Karpas-422 (cell line): ENCODE data around the gene ADGRF3. TPM values are rescaled to one million over a fixed set of nuclear protein-coding genes. Genes with fewer than 3 reads are reported as not detected.

Experiments used
- DNase-seq: peaks from one replicate; pipeline ENCODE4 v3.0.0-alpha.2; 2015
- H2AFZ ChIP-seq: fragments of 200-600 bp; sonication (generic); 2 replicates; pipeline ENCODE4 v1.6.1; 2014; ENCODE audit warnings: antibody characterized with exemption, low read length, mixed read lengths
- H3K27ac ChIP-seq: fragments of 200-600 bp; sonication (generic); 2 replicates; pipeline ENCODE4 v1.5.1; 2014; ENCODE audit warnings: mild to moderate bottlenecking, low read length, moderate library complexity
- H3K27me3 ChIP-seq: fragments of 200-600 bp; sonication (generic); 2 replicates; pipeline ENCODE4 v1.6.1; 2014; ENCODE audit warnings: low read length, mixed read lengths
- H3K36me3 ChIP-seq: fragments of 200-600 bp; sonication (generic); 2 replicates; pipeline ENCODE4 v1.6.1; 2014; ENCODE audit warnings: low read length, mixed read lengths; ENCODE audit not compliant: insufficient read depth
- H3K4me1 ChIP-seq: fragments of 200-600 bp; sonication (generic); 2 replicates; pipeline ENCODE4 v1.6.1; 2014; ENCODE audit warnings: mild to moderate bottlenecking, low read length, mixed read lengths
- H3K4me2 ChIP-seq: fragments of 200-600 bp; sonication (generic); 2 replicates; pipeline ENCODE4 v1.6.1; 2014; ENCODE audit warnings: low read length, low read depth, mild to moderate bottlenecking; ENCODE audit not compliant: poor library complexity, severe bottlenecking
- H3K4me3 ChIP-seq: fragments of 200-600 bp; sonication (generic); 2 replicates; pipeline ENCODE4 v1.5.1; 2014; ENCODE audit warnings: mild to moderate bottlenecking, antibody characterized with exemption, low read length, mixed read lengths
- H3K79me2 ChIP-seq: fragments of 200-600 bp; sonication (generic); 2 replicates; pipeline ENCODE4 v1.6.1; 2014; ENCODE audit warnings: mild to moderate bottlenecking, low read length, mixed read lengths
- H3K9ac ChIP-seq: fragments of 200-600 bp; sonication (generic); 2 replicates; pipeline ENCODE4 v1.6.0; 2014; ENCODE audit warnings: low read length
- H3K9me2 ChIP-seq: fragments of 200-600 bp; sonication (generic), shearing (Covaris generic); replicated peaks from 2 replicates; pipeline ENCODE4 v1.6.0; 2014; ENCODE audit warnings: mild to moderate bottlenecking, low read length, moderate library complexity; ENCODE audit not compliant: insufficient read depth
- H3K9me3 ChIP-seq: fragments of 300-700, 200-600 bp; sonication (generic); 2 replicates; pipeline ENCODE4 v1.6.1; 2014; ENCODE audit warnings: low read length, mixed read lengths
- H4K20me1 ChIP-seq: fragments of 200-600 bp; sonication (generic); 2 replicates; pipeline ENCODE4 v1.6.1; 2014; ENCODE audit warnings: mild to moderate bottlenecking, antibody characterized with exemption, low read length, low read depth; ENCODE audit not compliant: insufficient read depth
- total RNA-seq: library from RNA; depleted of rRNA; stranded (reverse); fragments of >200 nt; shearing (Covaris generic); gene quantifications from 2 replicates; pipeline ENCODE4 v1.2.3, GENCODE V29; 2014; ENCODE audit warnings: low replicate concordance; rRNA removed

The ADGRF3 gene
- 0.25 TPM in 1 of 2 replicates, not detected in the other for total RNA-seq

GRCh38 chr2:26346454-26347053 is at the start of gene ADGRF3:
TSS of gene ADGRF3 (minus strand) at chr2:26346789. CDS start at chr2:26346234, 555 bp downstream.
- Histone ChIP-seq H3K79me2 (peaks cover 68% of the 10 kb centered on the region), H4K20me1 (peaks cover 4% of the 10 kb centered on the region; the same call in 1 of the 2 replicates), H3K9me2 (no peaks in the 10 kb centered on the region), H2AFZ (peak within 1 kb of the TSS; percentile 80; the same call in 1 of the 2 replicates), H3K27ac (peak within 1 kb of the TSS; percentile 82), H3K36me3 (no peaks in the 10 kb centered on the region; the same call in 1 of the 2 replicates), H3K9me3 (no peaks in the 10 kb centered on the region), H3K9ac (peak within 1 kb of the TSS; percentile 83), H3K4me2 (peak within 1 kb of the TSS; percentile 90), H3K4me1 (peaks cover 38% of the 10 kb centered on the region), H3K27me3 (no peaks in the 10 kb centered on the region), H3K4me3 (peak within 1 kb of the TSS; percentile 86)
- DNase-seq = peak; percentile 85

- no peaks in the 10 kb centered on the region for H3K9me2 ChIP-seq
- no peak overlapping the region for H2AFZ ChIP-seq
- H3K9me3 ChIP-seq = no peaks in the 10 kb centered on the region
- peaks cover 7% of the 10 kb centered on the region; the same call in 1 of the 2 replicates for H3K36me3 ChIP-seq
- no peaks in the 10 kb centered on the region; the same call in 1 of the 2 replicates for H3K4me1 ChIP-seq
- no peak overlapping the region for H3K27ac ChIP-seq
- H3K4me2 ChIP-seq = no peak overlapping the region
- no peak for DNase-seq
- peaks cover 6% of the 10 kb centered on the region for H3K79me2 ChIP-seq
- no peaks in the 10 kb centered on the region for H4K20me1 ChIP-seq
- H3K4me3 ChIP-seq = no peak overlapping the region
- no peaks in the 10 kb centered on the region for H3K27me3 ChIP-seq
- no peak overlapping the region for H3K9ac ChIP-seq
These were observed 48.8 kb upstream of the ADGRF3 start for GRCh38 chr2:26395394-26395793.

GRCh38 chr2:26394694-26395093 is 48.1 kb upstream of the ADGRF3 start:
- Histone ChIP-seq H3K27ac (no peak overlapping the region), H2AFZ (no peak overlapping the region), H3K4me2 (no peak overlapping the region), H3K36me3 (peaks cover 13% of the 10 kb centered on the region; the same call in 1 of the 2 replicates), H3K9me3 (no peaks in the 10 kb centered on the region), H4K20me1 (no peaks in the 10 kb centered on the region), H3K9me2 (no peaks in the 10 kb centered on the region), H3K4me3 (no peak overlapping the region), H3K27me3 (no peaks in the 10 kb centered on the region), H3K4me1 (no peaks in the 10 kb centered on the region; the same call in 1 of the 2 replicates), H3K79me2 (peaks cover 6% of the 10 kb centered on the region), H3K9ac (no peak overlapping the region)
- DNase-seq = no peak

- Histone ChIP-seq H3K9me2 (no peaks in the 10 kb centered on the region), H4K20me1 (no peaks in the 10 kb centered on the region), H3K4me1 (peaks cover 16% of the 10 kb centered on the region), H3K4me3 (no peak overlapping the region), H3K9ac (no peak overlapping the region), H3K27me3 (no peaks in the 10 kb centered on the region), H3K27ac (no peak overlapping the region), H3K36me3 (peaks cover 48% of the 10 kb centered on the region; the same call in 1 of the 2 replicates), H3K4me2 (no peak overlapping the region), H3K79me2 (peaks cover 17% of the 10 kb centered on the region), H3K9me3 (no peaks in the 10 kb centered on the region), H2AFZ (no peak overlapping the region)
- no peak for DNase-seq
These were observed 40.6 kb upstream of the ADGRF3 start for GRCh38 chr2:26387189-26387588.

- H3K4me3 ChIP-seq = no peak overlapping the region
- H2AFZ ChIP-seq = no peak overlapping the region
- no peak overlapping the region for H3K4me2 ChIP-seq
- peaks cover 16% of the 10 kb centered on the region for H3K4me1 ChIP-seq
- DNase-seq = no peak
- H3K9me2 ChIP-seq = 0 out of 2 replicates have a peak, but pooled peaks cover 3% of the 10 kb centered on the region
- no peak overlapping the region for H3K27ac ChIP-seq
- no peaks in the 10 kb centered on the region for H4K20me1 ChIP-seq
- no peaks in the 10 kb centered on the region for H3K27me3 ChIP-seq
- peaks cover 29% of the 10 kb centered on the region for H3K79me2 ChIP-seq
- no peaks in the 10 kb centered on the region for H3K9me3 ChIP-seq
- H3K36me3 ChIP-seq = peaks cover 56% of the 10 kb centered on the region; the same call in 1 of the 2 replicates
- H3K9ac ChIP-seq = no peak overlapping the region
These were observed 38.0 kb upstream of the ADGRF3 start for GRCh38 chr2:26384597-26384996.

- no peak overlapping the region for H3K4me2 ChIP-seq
- peaks cover 30% of the 10 kb centered on the region for H3K79me2 ChIP-seq
- no peak overlapping the region for H3K9ac ChIP-seq
- peaks cover 16% of the 10 kb centered on the region for H3K4me1 ChIP-seq
- H3K36me3 ChIP-seq = peaks cover 53% of the 10 kb centered on the region; the same call in 1 of the 2 replicates
- 0 out of 2 replicates have a peak, but pooled peaks cover 3% of the 10 kb centered on the region for H3K9me2 ChIP-seq
- peak overlapping the region; percentile 7; the same call in 1 of the 2 replicates for H3K27ac ChIP-seq
- no peaks in the 10 kb centered on the region for H4K20me1 ChIP-seq
- no peaks in the 10 kb centered on the region for H3K27me3 ChIP-seq
- no peaks in the 10 kb centered on the region for H3K9me3 ChIP-seq
- DNase-seq = no peak
- no peak overlapping the region for H2AFZ ChIP-seq
- no peak overlapping the region for H3K4me3 ChIP-seq
These were observed 37.6 kb upstream of the ADGRF3 start for GRCh38 chr2:26384183-26384582.

- H3K4me1 ChIP-seq = peaks cover 16% of the 10 kb centered on the region
- peaks cover 40% of the 10 kb centered on the region; the same call in 1 of the 2 replicates for H3K36me3 ChIP-seq
- H3K9ac ChIP-seq = no peak overlapping the region
- no peak overlapping the region for H3K4me2 ChIP-seq
- H2AFZ ChIP-seq = no peak overlapping the region
- H3K27me3 ChIP-seq = no peaks in the 10 kb centered on the region
- H4K20me1 ChIP-seq = no peaks in the 10 kb centered on the region
- DNase-seq = no peak
- no peak overlapping the region for H3K4me3 ChIP-seq
- 0 out of 2 replicates have a peak, but pooled peaks cover 3% of the 10 kb centered on the region for H3K9me2 ChIP-seq
- no peak overlapping the region for H3K27ac ChIP-seq
- H3K79me2 ChIP-seq = peaks cover 43% of the 10 kb centered on the region
- no peaks in the 10 kb centered on the region for H3K9me3 ChIP-seq
These were observed 36.0 kb upstream of the ADGRF3 start for GRCh38 chr2:26382564-26382963.

GRCh38 chr2:26380281-26380680 is 33.7 kb upstream of the ADGRF3 start:
- H4K20me1 ChIP-seq = no peaks in the 10 kb centered on the region
- DNase-seq = no peak
- no peak overlapping the region for H3K4me2 ChIP-seq
- no peak overlapping the region for H2AFZ ChIP-seq
- H3K4me3 ChIP-seq = no peak overlapping the region
- peaks cover 24% of the 10 kb centered on the region for H3K4me1 ChIP-seq
- no peaks in the 10 kb centered on the region for H3K27me3 ChIP-seq
- H3K36me3 ChIP-seq = peaks cover 42% of the 10 kb centered on the region; the same call in 1 of the 2 replicates
- no peak overlapping the region for H3K27ac ChIP-seq
- H3K79me2 ChIP-seq = peaks cover 59% of the 10 kb centered on the region
- 0 out of 2 replicates have a peak, but pooled peaks cover 3% of the 10 kb centered on the region for H3K9me2 ChIP-seq
- no peaks in the 10 kb centered on the region for H3K9me3 ChIP-seq
- no peak overlapping the region for H3K9ac ChIP-seq
